GM18861 (cell line): ENCODE results near the gene ADCYAP1R1.

Experiments
- ATAC-seq: cut with Tn5 transposase; IDR thresholded peaks from one replicate; pipeline ENCODE4 v1.9.1; 2021; ENCODE audit not compliant: unreplicated experiment

The ADCYAP1R1 gene

DNA sequence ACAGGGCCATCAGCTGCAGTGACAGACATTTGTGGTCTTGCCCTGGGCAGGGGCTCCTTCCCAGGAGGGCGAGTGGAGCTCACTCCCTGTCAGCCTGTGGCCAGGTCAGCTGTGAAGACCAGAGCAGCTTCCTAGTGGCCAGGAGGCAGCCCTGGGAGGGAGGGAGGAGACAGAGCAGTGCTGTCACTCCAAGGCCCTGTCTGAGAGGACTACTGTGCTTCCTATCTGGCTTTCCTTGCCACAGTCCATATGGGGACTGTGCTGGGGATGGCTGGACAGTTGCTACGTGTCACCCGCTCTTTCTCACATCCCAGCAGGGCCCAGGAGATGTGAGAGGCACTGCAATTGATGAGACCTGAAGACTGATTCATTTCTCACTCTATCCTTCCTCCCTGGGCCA, 15.2 kb upstream of the ADCYAP1R1 start:
- no peak for ATAC-seq

DNA sequence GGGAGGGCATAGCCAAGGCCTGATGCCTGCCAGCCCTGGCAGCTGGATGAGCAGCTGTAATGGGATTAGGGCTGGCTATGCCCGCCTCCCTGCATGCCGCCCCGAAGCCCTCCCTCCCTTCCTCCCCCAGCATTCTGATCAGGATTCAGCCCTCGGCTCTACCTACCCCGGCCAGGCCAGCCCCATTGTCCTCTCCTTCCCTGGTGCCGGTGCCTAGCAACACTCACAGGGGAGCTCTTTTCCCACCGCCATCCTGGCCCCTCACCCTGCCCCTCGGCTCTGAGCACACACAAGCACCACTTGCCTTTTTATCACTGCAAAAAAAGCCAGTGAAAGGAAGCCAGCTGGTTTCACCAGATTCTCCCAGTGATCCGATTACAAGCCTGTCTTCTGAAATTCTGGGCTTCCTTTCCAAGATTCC, 9.0 kb upstream of the ADCYAP1R1 start:
- no peak for ATAC-seq

DNA sequence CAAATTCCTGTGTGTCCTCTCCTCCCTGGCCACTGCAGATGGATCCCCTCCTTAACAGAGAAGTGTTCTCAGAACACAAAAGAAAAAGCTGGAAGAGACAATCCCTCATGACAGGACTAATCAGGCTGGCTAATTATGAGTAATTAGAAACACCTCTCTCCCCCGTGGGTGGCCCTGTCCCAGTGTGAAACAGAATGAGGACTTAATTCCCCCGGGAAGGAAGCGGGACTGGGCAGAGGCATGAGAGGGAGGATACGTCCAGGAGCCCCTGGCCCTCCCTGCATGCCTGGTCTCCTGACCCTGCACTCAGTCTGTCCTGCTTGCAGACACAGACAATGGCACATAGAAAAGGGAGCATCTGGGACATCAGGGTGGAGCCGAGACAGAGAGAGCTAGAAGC, 7.6 kb upstream of the ADCYAP1R1 start:
- ATAC-seq: no peak

DNA sequence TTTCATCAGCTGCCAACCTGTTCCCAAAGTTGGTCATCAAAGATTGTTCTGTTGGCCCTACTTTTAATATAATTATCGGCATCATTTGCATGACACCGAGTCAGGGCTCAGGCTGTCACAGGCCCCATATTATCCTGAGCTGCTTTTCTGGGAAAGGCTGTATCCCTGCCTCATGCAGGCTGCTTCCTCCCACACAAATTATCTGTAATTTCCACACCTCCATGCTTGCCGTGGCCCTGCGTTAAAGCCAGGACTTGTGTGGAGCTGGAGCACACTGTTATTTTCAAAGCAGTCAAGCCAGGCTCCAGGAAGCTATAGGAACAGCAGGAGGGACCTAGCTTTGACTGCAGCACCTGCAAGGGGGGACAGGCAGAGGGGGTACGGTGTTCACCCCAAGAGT, 5.4 kb upstream of the ADCYAP1R1 start:
- ATAC-seq: no peak

DNA sequence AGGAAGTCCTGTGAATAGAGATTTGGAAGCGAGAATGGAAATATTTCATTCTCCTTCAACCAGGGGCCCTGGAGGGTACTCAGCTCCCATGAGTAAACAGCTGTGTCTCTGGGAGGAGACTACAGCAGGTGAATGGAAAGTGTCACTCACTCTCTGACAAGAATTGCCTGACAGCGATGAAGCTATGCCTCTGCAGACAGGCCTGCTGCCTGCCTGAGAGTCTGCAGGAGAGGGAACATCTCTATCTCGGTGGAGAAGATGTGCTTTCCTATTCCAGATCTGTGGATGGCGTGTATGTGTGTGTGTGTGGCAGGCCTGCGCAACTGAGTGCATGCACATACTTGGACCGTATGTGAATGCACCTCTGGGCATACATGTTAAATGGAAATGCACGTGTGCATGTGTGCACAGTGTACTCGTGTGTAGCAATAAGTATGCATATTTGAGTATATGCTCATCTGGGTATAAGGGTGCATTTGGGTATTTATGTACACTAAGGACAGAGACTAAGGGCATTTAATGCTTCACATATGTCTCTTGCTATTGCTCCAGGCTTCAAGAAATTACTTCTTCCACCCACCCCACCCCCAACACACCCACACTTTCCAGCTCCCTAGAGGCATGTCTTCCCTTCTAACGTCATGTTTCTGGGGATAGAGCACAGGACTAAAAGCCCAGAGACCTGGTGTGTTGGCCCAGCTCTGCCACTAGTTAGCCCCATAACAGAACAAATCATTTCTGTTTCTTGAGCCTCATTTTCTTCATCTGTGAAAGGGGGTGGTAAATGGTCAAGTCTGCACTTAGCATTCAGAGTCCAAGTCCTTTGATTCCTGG, 4.6 kb upstream of the ADCYAP1R1 start:
- ATAC-seq: no peak

DNA sequence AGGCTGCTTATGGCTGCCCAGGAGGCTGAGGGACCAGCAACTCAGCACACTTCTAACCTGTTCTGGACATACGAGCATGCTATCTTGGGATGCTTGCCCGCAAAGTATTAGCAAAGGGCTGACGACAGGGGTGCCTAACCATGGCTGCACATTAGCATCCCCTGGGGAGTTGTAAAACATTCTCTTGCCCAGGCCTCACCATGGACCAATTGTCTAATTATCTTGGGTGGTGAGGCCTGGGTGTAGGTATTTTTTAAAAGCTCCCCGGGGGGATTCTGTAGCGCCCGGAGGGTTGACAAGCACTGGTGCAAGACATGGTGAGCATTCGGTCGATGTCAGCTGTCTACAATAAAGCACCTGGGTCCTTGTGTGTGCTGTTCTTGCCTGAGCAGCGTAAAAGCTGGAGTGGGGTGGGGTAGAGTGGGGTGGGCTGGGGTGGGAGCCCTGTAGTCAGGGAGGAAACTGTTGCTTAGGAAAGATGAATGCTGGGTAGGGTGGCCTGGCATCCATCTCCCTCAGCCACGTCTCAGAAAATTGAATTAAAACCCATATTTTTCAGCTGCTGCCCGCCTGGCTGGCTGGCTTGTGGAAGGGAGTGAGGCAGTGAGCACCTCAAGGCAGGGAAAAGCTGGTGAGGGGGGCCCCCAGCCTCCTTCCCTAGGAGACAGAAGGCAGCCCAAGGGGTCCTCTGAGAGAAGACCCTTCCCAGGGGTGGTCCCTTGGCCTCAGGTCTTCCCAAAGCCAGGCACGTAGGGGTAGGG, 2.9 kb upstream of the ADCYAP1R1 start:
- ATAC-seq: no peak

DNA sequence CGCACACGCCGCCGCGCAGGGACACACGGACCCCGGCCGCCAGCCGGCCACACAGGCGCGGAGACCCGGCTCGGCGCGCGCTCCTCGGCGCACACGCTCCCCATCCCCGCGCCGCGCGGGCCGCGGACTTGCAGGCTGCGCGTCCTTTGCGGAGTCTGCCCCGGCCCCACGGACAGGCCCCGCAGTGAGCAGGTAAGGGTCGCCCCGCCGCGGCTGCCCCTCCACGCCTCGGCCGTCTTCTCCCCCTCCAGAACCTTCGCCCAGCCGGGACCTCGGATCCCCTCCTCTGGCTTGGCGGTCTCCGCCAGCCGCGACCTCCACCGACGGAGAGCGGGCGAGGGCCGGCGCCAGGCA, 356 bp downstream of the ADCYAP1R1 start:
- no peak for ATAC-seq

DNA sequence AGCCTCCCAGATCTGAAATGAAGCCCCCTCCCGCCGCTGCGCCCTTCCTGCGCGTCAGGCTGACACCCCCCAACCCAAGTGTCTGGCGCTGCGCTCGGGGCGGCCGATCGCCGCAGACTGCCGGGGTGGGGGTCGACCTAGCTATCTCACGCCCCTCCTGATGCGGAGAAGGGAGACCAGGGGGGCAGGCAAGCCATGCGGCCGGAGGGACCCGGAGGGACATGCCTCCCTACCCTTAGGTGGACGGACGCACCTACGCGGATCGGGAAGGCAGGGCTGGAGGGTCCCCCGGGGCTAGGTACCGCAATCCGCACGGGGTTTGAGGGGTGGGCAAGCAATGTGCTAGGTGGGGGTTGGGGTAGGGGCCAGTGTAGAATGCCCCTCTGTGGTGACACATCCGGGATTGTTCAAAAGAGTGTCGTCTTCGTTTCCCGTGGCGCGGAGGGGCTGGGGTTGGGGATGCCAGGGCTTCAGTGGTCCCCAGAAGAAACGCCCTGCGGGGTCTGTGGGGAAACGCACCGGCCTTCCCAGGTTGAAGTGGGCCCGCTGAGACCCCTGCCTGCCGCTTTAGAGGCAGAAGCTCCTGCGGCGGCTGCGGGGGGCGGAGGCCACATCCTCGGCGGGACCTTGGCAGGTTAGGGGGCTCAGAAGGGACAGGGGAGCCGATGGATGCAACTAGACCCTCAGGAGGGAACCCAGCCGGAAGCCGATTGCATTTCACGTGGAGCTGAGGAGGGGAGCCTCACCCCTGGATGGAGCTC, 913 bp downstream of the ADCYAP1R1 start:
- no peak for ATAC-seq

DNA sequence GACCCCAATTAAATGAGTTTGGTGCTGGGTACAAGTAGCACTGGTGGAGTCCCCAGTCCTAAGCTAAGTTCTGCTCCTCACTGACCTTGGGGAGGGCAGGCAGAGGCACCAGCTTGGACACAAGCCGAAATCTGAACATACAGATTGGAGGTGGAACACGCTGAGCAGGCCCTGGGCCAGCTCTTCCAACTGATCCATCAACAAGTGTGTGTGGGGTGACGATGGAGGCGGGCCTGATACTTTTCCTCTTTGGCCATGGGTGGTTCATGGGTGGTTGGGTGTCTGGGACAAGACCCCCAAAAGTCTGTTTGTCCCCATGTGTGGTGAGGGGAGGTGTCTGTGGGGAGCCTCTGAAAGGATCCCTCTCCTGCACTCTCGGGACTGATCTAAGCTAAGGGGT, 1.9 kb downstream of the ADCYAP1R1 start:
- ATAC-seq: no peak

DNA sequence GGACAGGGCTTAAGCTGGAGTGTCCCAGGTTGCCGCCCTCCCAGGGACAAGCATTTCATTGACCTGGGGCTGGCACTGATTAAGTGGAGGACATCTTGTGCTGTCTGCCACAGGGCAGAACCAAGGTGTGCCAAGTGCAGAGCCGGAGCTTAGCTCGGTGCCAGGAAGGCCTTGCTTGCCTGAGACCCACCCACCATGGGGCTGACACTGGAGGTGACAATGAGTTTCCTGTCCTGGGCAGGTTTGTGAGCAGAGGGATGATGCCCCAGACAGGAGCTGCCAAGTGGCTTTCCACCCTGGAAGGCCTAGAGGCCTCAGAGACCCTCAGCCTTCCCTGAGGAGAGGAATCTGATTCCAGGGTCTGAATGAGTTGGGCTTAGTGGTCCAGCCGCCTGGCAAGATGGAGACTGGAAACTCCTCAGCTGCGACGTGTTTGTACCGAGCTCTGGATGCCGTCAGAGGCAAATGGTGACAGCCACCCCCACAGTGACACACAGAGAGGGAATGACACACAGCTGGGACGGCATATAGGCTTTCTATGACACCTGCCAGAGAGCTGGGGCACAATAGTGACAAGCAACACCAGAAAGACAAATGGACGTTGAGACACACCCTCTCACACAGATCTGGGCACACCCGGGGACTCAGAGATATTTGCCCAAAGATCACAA, 2.6 kb downstream of the ADCYAP1R1 start:
- ATAC-seq: no peak

DNA sequence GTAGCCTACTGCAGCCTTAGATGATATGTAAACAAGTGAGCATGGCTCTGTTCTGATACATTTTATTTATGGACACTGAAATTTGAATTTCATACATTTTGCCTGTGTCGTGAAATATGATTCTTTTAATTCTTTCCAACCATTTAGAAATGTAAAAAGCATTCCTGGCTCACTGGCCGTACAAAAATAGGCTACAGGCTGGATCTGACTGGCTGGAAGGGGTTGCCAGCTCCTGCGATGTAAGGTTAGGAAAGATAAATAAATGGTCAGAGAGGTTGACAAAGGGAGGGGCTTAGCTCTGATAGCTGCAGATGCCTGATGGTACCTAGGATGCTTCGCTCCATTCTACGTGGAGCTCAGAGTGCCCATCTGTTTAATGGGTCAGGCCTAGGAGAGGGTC, 3.4 kb downstream of the ADCYAP1R1 start:
- no peak for ATAC-seq

DNA sequence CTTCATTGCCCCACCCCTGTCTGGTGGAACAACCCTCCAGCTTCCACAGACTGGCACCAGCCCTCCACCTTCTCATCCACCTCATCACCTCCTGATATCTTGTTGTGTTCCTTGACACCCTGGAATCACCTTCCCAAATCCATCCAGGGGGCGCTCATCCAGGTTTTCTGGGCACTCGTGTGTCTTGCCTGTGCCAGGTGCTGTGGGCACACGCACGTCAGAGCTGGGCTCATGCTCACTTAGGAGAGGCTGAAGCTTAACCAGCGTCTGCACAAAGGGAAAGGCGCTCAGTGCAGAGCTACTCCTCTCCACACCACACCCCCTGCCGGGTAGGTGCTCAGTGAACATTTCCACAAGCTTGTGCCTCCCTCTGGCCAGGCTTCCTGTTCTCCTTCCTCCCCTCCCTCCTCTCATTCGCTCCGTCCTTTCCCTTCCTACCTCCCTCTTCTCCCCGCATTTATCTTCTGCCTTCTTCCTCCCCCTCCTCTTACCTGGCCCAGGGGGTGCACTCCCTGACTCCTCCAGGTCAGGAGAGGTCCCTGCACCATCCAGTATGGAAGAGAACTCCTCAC, 4.8 kb downstream of the ADCYAP1R1 start:
- ATAC-seq: no peak

DNA sequence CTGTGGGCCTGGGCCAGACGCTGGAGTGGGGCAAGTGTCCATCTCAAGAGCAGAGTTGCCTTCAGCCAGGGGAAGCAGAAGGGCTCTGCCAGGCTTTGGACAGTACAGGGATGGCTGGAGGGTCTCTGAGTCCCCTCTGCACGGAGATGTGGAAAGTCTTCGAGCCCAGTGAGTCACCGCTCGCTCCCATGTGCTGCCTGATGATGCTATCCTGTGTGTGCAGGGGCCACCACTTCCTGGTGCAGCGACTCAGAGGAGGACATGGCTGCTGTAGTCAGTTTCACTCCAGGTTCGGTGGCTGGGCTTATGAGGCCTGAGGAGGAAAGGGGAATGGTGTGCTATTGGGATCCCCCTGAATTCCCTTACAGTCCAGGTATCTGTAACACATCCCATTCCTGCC, 6.0 kb downstream of the ADCYAP1R1 start:
- no peak for ATAC-seq

DNA sequence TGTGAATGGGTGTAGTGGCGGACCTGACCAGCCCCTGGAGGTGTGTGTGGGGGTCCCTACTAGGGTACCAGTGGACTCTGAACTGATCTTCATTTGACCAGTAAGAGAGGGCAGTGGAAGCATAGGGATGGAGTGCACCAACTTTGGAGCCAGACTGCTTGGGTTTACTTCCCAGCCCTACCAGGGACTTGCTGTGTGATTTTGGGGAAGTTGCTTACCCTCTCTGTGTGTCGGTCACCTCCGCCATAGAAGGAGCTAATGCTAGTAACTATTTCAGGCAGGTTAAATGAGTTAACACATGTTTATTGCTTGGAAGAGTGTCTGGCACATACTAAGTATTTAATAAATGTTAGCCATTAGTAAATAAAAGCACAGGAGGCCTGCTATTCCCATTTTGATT, 6.6 kb downstream of the ADCYAP1R1 start:
- ATAC-seq: no peak

DNA sequence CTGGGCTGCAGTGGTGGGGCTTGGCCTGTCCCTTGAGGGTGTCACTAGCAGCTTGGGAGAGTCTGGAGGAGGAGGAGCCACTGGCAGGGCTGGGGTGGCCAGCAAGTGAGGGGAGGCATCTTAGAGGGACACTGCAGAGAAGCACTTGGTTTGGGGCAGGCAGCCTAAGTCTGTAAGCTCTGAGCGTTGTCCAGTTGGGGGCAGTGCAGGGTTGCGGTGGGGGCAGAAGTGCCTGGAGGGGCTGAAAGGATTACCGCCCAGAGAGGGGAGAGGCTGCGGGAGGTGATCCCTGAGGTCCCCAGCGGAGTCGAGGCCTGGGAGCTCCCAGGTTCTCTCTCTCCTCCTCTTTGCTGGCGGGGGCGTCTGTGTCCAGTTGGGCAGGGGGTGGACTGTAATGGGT, 7.4 kb downstream of the ADCYAP1R1 start:
- no peak for ATAC-seq

DNA sequence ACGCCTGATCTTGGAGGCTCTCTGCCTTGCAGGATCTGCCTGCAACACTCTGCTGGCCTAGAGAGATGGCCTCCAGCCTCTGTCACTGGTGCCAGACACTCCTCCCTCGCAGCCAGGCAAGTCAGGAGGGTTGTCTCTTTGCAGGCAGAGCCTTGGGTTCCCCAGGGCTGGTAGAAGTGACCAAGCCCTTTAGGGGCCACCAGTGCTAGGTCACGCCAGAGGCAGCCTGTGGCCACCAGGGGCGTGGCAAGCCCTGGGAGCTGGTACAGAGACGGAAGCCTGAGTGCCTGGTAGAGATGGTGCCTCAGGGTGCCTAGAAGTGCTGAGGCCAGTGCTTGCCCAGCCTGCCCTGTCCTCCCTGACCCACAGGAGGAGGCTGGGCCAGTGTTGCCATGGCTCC, 9.1 kb downstream of the ADCYAP1R1 start:
- ATAC-seq: no peak

DNA sequence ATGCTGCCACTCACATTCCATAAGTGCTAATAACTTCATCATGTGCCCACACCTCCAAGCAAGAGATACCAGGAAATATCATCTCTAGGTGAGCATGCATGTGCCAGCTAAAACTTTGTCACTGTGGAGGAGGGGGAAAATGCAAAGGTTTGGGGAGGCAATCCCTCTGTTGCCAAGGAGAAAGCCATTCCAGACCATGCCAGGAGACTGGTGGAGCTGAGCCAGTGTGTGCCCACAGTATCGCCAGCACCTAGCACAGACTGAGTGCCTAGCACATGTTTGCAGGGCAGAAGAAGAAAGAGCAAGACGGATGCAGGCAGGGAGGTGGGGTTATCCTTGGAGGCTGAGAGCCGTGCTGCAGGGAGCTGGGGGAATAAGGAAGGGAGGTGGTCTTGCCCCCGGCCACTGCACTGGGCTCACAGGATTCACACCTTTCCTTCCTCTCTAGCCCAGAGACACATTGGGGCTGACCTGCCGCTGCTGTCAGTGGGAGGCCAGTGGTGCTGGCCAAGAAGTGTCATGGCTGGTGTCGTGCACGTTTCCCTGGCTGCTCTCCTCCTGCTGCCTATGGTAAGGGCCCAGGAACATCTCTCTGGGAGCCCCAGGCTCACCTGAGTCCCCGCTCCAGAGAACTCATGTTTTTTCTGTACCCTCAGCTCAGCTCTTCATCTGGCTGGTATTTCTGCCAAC, 10.8 kb downstream of the ADCYAP1R1 start:
- no peak for ATAC-seq

DNA sequence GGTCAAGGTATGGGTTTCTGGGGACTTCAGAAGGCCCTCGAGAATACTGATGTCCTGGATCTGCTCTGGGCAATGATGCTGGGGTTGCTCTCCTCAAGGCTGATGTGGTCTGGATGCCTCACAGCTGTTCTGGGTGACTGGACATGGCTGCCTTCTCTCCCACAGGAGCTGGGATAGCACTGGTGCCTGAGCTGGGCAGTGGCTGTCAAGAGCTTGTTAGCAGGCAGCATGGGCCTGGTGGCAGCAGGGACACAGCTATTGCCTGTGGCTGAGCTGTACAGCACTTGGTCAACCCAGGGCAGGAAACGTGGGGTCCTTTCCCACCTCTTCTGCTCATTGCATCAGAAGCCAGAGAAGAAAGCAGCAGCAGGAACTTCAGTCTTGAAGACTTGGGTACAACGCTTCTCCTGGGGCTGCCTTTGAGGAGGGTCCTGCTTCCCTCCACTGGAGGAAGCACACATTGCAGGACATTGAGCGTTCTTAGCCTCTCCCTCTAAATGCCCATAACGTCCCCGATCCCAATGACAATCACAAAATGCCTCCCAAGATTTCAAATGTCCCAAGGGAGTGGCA, 13.0 kb downstream of the ADCYAP1R1 start:
- ATAC-seq: no peak

DNA sequence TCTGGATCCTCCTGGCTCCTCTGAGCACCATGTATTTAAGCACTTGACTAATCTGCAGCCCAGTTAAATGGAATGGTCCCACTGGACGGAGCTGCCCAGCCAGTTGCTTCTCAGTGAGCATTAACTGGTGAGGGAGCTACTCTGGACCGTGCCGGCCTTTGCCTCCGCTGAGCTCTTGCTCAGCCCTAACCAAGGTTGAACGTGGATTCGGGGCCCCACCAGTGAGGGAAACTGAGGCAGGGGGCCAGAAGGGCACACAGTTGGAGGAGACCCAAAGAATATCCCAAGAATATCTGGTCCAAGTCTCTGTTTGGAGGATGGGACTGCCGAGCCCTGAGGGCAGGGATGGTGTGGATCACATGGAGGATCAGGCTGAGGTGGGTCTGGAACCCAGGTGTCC, 13.7 kb downstream of the ADCYAP1R1 start:
- ATAC-seq: no peak

DNA sequence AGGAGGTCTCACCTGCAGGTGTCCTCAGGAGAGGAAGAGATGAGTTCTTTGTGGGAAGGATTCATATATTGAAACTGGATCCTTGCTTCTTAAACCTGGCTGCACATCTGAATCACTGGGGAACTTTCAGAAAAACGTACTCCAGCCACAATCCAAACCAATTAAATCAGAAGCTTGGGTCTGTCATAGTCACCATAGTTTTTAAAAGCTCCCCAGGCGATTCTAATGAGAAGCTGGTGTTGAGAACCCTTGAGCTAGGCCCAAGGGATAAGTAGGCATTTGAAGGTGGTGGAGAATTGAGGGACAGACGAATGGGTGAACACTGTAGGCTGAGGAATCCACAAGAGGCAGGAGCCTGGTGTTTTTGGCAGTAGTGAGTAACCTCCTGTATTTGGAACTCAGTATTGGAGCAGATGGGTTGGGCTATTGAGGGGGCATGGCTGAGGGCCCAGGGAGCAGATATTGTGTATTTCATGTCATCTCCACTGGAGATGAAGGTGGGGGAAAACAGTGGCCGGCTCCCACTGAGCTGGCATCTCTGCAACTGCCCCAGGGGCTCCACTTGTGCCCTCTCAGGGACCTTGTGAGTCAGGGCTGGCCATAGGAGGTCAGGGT, 14.5 kb downstream of the ADCYAP1R1 start:
- no peak for ATAC-seq
